ENCODE results near the gene SLC25A33.

The SLC25A33 gene

DNA sequence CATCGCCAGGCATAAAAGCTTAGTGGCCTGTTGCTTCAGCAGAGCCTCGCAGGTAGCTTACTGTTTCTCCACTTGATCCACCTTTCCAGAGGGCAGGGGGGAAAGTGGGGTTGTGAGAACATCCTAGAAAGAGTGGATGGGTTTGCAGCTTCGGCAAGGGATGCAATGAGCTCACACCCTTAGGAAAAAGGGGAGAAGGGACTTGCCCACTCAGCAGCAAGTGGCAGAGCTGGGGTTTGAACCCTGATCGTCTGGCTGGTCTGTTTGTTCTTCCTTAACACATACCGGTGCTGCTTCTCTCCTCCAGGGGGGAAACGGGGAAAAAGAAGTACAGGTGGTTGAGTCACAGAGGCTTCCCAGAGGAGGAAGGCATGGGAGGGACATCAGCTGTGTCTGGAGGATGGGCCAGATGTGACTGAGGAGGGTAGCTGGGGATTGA, 50.5 kb downstream of the SLC25A33 start:
- Histone ChIP-seq H3K4me3 (ENCODE audit: low read length) (peak overlapping the region; percentile 69), H3K4me1 (ENCODE audit: insufficient read depth, low read length) (peaks cover 33% of the 10 kb centered on the region), H3K27me3 (ENCODE audit: insufficient read depth, low read length) (no peaks in the 10 kb centered on the region; the same call in 1 of the 2 replicates), H3K9ac (ENCODE audit: low read depth, low read length) (peak overlapping the region; percentile 72), H3K27ac (ENCODE audit: low read depth, low read length) (no peak overlapping the region), H3K36me3 (ENCODE audit: insufficient read depth, low read length) (peaks cover 4% of the 10 kb centered on the region; the same call in 1 of the 2 replicates), H3K9me3 (ENCODE audit: insufficient read depth, low read depth, low read length) (no peaks in the 10 kb centered on the region)
- WGBS = 30% methylated on average over 6 of the region's 6 CpGs

DNA sequence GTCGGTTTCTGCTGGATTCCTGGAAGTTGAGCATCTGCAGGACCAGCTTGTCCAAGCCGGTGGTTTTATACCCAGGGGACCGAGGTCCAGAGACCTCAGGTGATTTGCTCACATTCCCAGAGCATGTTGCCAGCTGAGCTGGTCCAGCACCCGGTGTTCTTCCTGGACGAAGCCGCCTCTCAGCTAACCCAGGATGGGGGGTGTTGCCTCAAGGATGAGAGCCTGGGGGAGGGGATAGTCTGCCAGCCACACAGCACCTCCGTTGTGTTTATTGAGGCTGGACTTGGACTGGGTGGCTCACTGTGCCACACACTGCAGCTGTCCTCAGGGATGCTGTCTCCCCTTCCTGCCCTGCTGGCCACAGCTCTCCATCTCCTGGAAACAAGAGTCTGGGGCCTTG, 50.9 kb downstream of the SLC25A33 start:
- Histone ChIP-seq H3K9me3 (ENCODE audit: insufficient read depth, low read depth, low read length) (no peaks in the 10 kb centered on the region), H3K36me3 (ENCODE audit: insufficient read depth, low read length) (no peaks in the 10 kb centered on the region), H3K9ac (ENCODE audit: low read depth, low read length) (0 out of 2 replicates have a peak overlapping the region, but pooled peaks have one; percentile 72), H3K4me3 (ENCODE audit: low read length) (peak overlapping the region; percentile 69), H3K4me1 (ENCODE audit: insufficient read depth, low read length) (peaks cover 33% of the 10 kb centered on the region), H3K27ac (ENCODE audit: low read depth, low read length) (no peak overlapping the region), H3K27me3 (ENCODE audit: insufficient read depth, low read length) (no peaks in the 10 kb centered on the region; the same call in 1 of the 2 replicates)
- 84% methylated on average over 7 of the region's 7 CpGs for WGBS

DNA sequence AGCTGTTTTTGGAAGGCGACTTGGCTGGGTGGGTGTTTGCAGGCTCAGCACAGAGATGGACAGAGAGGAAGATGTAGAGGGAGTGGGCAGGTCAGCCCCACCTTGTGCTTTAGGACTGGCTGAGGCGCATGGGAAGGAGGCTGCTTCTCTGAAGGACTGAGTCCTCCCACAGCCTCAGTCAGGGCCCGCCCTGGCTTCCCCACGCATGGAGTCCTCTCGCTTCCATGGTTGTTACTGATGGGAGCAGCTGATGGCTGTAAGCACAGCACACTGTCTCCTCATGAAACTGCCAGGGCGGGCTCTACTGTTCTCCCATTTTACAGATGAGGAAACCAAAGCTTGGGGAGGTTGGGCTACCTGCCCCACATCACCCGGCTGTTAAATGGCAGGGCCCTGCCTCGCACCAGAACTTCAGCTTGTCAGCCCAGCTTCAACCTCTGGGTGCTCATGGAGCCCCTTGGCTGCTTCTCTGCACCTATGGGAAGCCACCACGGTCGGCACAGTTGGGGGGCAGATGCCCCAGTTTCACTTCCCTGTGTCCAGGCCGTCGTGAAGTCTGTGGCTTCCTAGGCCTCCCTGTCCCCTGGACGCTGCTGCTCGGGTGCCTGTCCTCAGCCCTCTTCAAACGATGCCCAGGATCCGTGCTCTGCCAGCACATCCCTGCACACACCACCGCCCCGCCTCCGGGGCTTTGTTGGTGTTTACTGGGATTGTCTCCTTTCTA, 51.8 kb downstream of the SLC25A33 start:
- H3K4me3 ChIP-seq (ENCODE audit: low read length) = no peak overlapping the region
- H3K9ac ChIP-seq (ENCODE audit: low read depth, low read length) = no peak overlapping the region
- no peak overlapping the region for H3K27ac ChIP-seq (ENCODE audit: low read depth, low read length)
- 88% methylated on average over 19 of the region's 19 CpGs for WGBS
- H3K36me3 ChIP-seq (ENCODE audit: insufficient read depth, low read length) = peaks cover 2% of the 10 kb centered on the region; the same call in 1 of the 2 replicates
- no peaks in the 10 kb centered on the region for H3K9me3 ChIP-seq (ENCODE audit: insufficient read depth, low read depth, low read length)
- H3K27me3 ChIP-seq (ENCODE audit: insufficient read depth, low read length) = no peaks in the 10 kb centered on the region; the same call in 1 of the 2 replicates
- H3K4me1 ChIP-seq (ENCODE audit: insufficient read depth, low read length) = peaks cover 33% of the 10 kb centered on the region

DNA sequence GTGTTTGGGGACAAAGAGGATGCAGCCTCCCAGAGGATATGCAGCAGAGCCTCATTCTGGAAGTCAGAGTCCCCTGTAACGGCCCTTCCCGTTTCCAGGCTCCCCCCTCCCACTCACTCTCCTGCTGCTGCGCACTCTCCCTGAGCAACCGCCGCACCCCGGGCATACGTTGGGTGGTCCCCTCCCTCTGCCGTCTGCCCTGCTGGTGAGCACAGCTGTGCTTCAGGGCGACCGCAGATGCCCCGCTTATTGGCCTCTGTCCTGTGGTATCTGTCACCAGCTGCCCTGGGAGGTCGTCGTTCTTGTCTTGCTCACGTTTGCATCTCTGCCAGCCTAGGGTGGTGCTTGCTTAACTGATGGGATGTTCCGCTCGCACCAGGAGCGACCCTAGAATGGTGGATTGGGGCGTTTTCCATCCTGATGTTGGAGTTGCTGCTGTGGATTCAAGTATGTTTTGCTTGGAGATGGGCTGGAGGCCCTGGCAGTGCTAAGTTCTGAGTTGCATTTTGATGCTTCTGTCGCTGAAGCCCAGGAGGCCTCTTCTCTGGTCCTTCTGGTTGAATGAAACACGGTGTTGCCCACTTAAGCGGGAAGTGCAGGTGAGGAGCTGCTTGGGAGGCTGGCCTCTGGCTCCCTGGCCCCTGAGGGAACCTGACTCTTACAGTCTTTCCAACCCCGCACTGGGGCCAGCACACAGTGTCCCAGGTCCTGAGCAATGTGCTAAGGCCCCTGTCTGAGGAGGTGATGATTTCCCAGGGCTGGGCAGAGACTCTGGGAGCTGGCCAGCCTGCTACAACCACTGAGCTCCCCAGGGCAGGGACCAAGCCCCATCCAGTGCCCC, 52.6 kb downstream of the SLC25A33 start:
- Histone ChIP-seq H3K4me1 (ENCODE audit: insufficient read depth, low read length) (peaks cover 33% of the 10 kb centered on the region), H3K27ac (ENCODE audit: low read depth, low read length) (no peak overlapping the region), H3K27me3 (ENCODE audit: insufficient read depth, low read length) (no peaks in the 10 kb centered on the region; the same call in 1 of the 2 replicates), H3K4me3 (ENCODE audit: low read length) (no peak overlapping the region), H3K9ac (ENCODE audit: low read depth, low read length) (no peak overlapping the region), H3K9me3 (ENCODE audit: insufficient read depth, low read depth, low read length) (no peaks in the 10 kb centered on the region), H3K36me3 (ENCODE audit: insufficient read depth, low read length) (peaks cover 7% of the 10 kb centered on the region)
- 79% methylated on average over 22 of the region's 22 CpGs for WGBS

DNA sequence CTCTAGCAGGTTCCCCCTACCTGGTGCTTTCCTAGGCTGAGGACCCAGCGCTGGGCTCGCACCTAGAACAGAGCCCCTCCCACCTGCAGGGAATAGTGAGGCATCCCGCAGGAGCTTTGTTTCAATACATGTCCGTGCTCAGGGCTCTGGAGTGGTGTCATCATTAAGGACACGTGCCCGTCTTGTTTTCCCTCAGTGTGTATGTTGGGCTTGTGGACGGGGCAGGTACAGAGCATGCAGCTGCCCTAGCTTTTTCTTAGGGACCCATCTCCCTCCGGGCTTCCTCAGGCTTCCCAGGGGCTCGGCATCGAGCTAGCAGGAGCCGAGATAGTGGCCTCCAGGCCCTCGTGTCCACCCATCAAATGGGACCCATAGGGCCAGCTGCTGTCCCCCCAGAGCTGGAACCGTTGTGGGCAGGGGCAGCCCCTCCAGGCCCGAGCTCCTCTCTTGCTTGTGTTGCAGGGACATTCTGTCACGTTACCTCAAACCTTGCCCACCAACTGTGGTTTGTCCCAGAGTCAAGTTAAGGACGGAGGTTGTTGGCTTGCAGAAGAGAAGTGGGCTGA, 53.3 kb downstream of the SLC25A33 start:
- peak overlapping the region; percentile 63 for H3K27ac ChIP-seq (ENCODE audit: low read depth, low read length)
- H3K4me1 ChIP-seq (ENCODE audit: insufficient read depth, low read length) = peaks cover 33% of the 10 kb centered on the region
- H3K27me3 ChIP-seq (ENCODE audit: insufficient read depth, low read length) = no peaks in the 10 kb centered on the region; the same call in 1 of the 2 replicates
- H3K9ac ChIP-seq (ENCODE audit: low read depth, low read length) = no peak overlapping the region
- peaks cover 15% of the 10 kb centered on the region for H3K36me3 ChIP-seq (ENCODE audit: insufficient read depth, low read length)
- H3K9me3 ChIP-seq (ENCODE audit: insufficient read depth, low read depth, low read length) = no peaks in the 10 kb centered on the region
- WGBS = 80% methylated on average over 15 of the region's 16 CpGs
- no peak overlapping the region for H3K4me3 ChIP-seq (ENCODE audit: low read length)

DNA sequence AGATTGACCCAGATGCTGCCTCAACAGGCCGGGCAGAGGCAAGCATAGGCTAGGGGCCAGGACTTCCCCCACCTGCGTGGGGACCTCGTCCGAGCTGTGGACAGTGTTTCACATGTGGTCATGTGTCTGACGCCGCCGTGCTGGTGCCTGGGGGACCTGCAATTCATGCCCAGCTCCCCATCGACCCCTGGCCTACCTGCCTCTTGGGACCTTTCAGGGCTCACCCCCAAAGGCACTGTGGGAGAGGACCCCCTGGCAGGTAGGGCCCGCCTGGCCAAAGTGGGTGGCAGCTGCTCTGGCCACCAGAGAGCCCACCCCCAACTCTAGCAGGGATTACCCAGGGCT, 53.9 kb downstream of the SLC25A33 start:
- no peaks in the 10 kb centered on the region for H3K9me3 ChIP-seq (ENCODE audit: insufficient read depth, low read depth, low read length)
- WGBS = 77% methylated on average over 9 of the region's 9 CpGs
- no peak overlapping the region for H3K4me3 ChIP-seq (ENCODE audit: low read length)
- H3K27me3 ChIP-seq (ENCODE audit: insufficient read depth, low read length) = no peaks in the 10 kb centered on the region
- H3K9ac ChIP-seq (ENCODE audit: low read depth, low read length) = no peak overlapping the region
- H3K4me1 ChIP-seq (ENCODE audit: insufficient read depth, low read length) = peaks cover 33% of the 10 kb centered on the region
- H3K36me3 ChIP-seq (ENCODE audit: insufficient read depth, low read length) = peaks cover 20% of the 10 kb centered on the region
- peak overlapping the region; percentile 63 for H3K27ac ChIP-seq (ENCODE audit: low read depth, low read length)

DNA sequence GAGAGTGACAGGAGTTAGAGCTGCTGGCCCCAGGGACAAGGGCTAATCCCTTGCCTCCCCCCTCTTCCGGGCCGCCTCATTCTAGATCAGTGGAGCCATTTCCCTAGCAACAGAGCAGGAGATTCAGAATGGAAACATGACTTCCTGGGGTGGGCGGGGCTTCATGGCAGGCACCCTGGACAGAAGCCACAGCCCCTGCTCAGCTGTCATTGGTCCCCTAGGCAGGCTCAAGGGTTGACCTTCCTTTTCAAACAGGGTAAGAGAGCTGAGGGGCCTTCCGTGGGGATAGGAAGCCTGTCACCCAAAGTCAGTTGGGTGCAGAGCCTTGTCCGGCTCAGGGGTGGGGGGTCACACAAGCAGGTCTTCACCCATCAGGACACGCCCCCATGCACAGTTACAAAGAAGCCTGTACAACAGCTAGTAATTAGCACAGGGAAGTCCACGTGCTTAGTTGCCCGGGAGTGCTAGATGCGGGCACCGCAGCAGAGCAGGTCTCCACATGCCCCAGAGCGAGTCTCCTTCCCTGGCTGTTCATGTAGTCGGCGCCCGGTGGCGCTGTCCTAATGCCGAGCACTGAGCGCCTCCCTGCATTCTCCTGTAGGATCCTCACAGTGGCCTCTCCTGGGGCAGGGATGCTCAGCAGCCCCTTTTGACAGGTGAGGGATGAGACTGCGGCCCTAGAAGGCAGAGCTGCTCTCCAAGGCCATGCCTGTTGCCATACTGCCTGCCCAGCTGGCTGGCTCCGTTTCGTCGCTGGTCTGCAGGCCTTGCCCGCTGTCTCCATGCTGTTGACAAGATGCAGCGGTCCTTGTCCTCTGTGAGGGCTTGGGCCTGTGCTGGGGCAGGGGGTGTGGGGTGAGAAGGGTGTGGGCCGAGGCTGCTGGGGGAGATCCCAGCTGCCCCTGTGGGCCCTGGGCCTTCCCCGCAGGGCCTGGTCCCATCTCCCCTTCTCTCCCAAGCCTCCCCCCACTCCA, 54.5 kb downstream of the SLC25A33 start:
- Histone ChIP-seq H3K4me3 (ENCODE audit: low read length) (no peak overlapping the region), H3K9me3 (ENCODE audit: insufficient read depth, low read depth, low read length) (no peaks in the 10 kb centered on the region), H3K27ac (ENCODE audit: low read depth, low read length) (peak overlapping the region; percentile 63; the same call in 1 of the 2 replicates), H3K4me1 (ENCODE audit: insufficient read depth, low read length) (peaks cover 33% of the 10 kb centered on the region), H3K27me3 (ENCODE audit: insufficient read depth, low read length) (no peaks in the 10 kb centered on the region), H3K9ac (ENCODE audit: low read depth, low read length) (no peak overlapping the region), H3K36me3 (ENCODE audit: insufficient read depth, low read length) (peaks cover 26% of the 10 kb centered on the region)
- 74% methylated on average over 25 of the region's 25 CpGs for WGBS

DNA sequence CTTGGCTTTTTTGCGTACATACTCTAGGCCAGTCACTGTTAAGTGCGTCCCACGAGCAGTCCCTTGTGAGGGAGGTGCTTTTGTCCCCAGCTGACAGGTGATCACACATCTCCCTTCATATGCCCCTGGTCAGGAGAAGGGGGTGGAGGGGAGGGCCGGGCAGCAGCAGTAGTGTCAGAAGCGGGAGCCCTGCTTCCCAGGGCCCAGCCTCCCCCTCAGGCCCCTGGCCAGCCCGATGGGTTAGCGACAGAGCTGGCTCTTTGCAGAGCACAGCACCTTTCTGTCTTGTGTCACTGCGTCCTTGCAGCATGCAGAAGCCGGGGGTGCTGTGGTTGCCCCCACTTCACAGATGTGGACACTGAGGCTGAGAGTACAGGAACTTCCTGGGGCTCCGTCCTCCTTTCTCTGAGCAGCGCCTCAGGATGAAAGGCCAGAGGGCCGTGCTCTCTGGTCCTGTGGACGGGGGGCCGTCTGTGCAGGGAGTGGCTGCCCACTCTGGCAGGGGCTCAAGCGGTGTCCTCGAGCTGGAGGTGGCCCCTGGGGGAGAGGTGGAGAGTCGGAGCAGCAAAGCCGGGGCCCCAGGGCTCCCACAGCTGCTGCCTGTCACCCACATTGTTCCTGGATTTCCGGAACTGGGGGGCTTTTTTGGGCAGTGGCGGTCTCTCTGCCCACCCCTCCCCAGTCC, 55.3 kb downstream of the SLC25A33 start:
- 88% methylated on average over 18 of the region's 20 CpGs for WGBS
- H3K9ac ChIP-seq (ENCODE audit: low read depth, low read length) = no peak overlapping the region
- no peaks in the 10 kb centered on the region for H3K27me3 ChIP-seq (ENCODE audit: insufficient read depth, low read length)
- no peak overlapping the region for H3K4me3 ChIP-seq (ENCODE audit: low read length)
- no peak overlapping the region for H3K27ac ChIP-seq (ENCODE audit: low read depth, low read length)
- no peaks in the 10 kb centered on the region for H3K9me3 ChIP-seq (ENCODE audit: insufficient read depth, low read depth, low read length)
- peaks cover 33% of the 10 kb centered on the region for H3K4me1 ChIP-seq (ENCODE audit: insufficient read depth, low read length)
- peaks cover 28% of the 10 kb centered on the region for H3K36me3 ChIP-seq (ENCODE audit: insufficient read depth, low read length)

DNA sequence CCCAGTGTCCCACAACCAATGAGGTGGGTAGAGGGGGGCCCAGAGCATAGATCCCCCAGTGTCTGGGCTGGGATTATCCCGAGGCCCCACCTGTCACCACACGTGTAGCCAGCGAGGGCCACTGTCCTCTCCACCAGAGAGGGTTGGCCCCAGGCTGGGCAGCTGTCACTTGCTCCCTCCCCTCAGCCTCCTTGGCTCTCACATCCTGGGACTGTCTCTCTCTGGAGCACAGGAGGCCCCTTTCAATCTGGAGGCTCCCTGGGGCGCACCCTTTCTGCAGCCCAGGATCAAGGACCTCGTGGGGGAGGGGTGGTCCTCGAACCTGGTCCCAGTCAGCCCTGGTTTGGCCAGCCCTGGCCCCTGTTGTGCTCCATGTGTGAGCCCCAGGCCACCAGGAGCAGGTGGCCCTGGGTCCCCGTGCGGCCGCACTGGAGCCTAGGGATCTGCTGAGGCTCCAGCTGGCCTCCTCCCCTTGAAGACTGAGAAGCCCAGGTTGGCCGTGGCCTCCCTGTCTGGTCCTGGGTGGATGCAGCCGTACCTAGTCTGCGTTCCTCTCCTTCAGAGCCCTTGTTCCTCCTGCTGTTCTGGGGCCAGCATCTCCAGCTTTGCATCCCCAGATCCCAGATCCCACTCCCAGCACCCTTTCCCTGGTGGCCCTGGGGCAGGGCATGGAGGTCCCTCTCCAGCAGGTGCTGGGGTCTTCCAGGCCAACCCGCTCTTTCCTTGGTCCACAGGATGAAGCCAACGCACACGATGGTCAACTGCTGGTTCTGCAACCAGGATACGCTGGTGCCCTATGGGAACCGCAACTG, 56.1 kb downstream of the SLC25A33 start:
- Histone ChIP-seq H3K27me3 (ENCODE audit: insufficient read depth, low read length) (no peaks in the 10 kb centered on the region), H3K4me3 (ENCODE audit: low read length) (no peak overlapping the region), H3K9me3 (ENCODE audit: insufficient read depth, low read depth, low read length) (no peaks in the 10 kb centered on the region), H3K4me1 (ENCODE audit: insufficient read depth, low read length) (peaks cover 25% of the 10 kb centered on the region), H3K27ac (ENCODE audit: low read depth, low read length) (no peak overlapping the region), H3K36me3 (ENCODE audit: insufficient read depth, low read length) (peaks cover 35% of the 10 kb centered on the region), H3K9ac (ENCODE audit: low read depth, low read length) (no peak overlapping the region)
- WGBS = 87% methylated on average over 17 of the region's 17 CpGs

Data from HUES64 (cell line).